ENCODE data around the gene HSD17B3. TPM values are rescaled to one million over a fixed set of nuclear protein-coding genes. Genes with fewer than 3 reads are reported as not detected.

Gene HSD17B3
- total RNA-seq: 0.63 TPM

DNA sequence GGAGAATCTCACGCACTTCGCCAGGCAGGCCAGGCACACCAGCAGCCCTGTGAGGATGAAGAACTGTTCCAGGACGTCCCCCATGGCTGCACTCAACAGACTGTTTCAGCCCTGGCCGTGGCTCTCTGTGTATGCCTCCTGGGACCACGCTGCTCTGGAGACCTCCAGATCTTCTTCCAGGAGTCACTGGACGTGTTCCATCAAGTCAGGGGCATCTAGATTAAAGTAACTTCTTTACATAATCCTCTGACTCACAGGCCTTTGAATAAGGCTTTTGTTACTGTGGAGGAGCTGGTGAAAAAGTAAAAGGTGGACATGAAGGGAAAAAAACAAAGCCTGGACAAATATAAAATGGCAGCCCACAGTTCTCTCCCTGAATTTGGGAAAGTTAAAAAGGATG is at the start of gene HSD17B3:
Gene HSD17B3 (minus strand): TSS at position 156 of the 400 bp plus-strand sequence. CDS start 72 bp downstream, at position 84.

Small RNA genes within 50 kb of the gene (small RNA-seq; reads per million reads assigned to genes)
- not detected for gene RNU6-1160P (ENCODE audit: low replicate concordance)

Other genes starting within 250 kb of the HSD17B3 start
- 1.9 TPM for gene SLC35D2, start 81.5 kb upstream of the HSD17B3 start, total RNA-seq
- gene ZNF367, start 116.2 kb upstream of the HSD17B3 start, total RNA-seq: 4.4 TPM
- gene HABP4, start 148.0 kb upstream of the HSD17B3 start, total RNA-seq: 12.5 TPM

Data from parietal lobe (tissue), 2 donors.